ENCODE data around the gene ZBTB16.

DNA sequence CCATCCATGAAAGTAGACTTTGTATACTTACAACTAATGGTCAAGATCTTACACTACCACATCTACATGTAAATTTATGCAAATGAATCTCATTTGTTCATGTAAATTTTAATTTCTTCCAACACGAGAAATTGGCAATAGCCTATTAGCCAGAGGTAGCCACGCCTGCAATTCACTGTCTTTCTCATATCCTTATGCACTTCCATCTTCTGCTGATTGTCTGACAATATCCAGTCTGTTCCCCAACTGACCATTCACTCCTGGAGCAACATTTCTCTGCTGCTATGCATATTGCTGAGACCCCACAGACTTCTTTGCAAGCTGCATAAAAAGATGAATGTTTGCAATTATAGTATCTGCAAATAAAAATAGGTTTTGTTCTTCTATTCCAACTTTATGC lies 239.2 kb downstream of the ZBTB16 start:
- no peak for TF ChIP-seq ZNF530 (tag by site-specific recombination; IDR thresholded peaks at IDR 0.05; ENCODE audit: low read depth)
- TF ChIP-seq KLF10 (tag by site-specific recombination; IDR thresholded peaks at IDR 0.05) = no peak
- TF ChIP-seq, protein P1, sequence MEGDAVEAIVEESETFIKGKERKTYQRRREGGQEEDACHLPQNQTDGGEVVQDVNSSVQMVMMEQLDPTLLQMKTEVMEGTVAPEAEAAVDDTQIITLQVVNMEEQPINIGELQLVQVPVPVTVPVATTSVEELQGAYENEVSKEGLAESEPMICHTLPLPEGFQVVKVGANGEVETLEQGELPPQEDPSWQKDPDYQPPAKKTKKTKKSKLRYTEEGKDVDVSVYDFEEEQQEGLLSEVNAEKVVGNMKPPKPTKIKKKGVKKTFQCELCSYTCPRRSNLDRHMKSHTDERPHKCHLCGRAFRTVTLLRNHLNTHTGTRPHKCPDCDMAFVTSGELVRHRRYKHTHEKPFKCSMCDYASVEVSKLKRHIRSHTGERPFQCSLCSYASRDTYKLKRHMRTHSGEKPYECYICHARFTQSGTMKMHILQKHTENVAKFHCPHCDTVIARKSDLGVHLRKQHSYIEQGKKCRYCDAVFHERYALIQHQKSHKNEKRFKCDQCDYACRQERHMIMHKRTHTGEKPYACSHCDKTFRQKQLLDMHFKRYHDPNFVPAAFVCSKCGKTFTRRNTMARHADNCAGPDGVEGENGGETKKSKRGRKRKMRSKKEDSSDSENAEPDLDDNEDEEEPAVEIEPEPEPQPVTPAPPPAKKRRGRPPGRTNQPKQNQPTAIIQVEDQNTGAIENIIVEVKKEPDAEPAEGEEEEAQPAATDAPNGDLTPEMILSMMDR (tag by site-specific recombination; IDR thresholded peaks at IDR 0.05) = no peak
- no peak for TF ChIP-seq ZNF416 (tag by site-specific recombination; IDR thresholded peaks at IDR 0.05)
- no peak for TF ChIP-seq SP2 (tag by site-specific recombination; IDR thresholded peaks at IDR 0.05)
- TF ChIP-seq HOXA7 (CRISPR knock-in tag; IDR thresholded peaks at IDR 0.05; ENCODE audit: borderline replicate concordance) = no peak
- no peak for TF ChIP-seq ZNF792 (tag by site-specific recombination; IDR thresholded peaks at IDR 0.05)
- TF ChIP-seq ZNF561 (tag by site-specific recombination; IDR thresholded peaks at IDR 0.05; ENCODE audit: borderline replicate concordance) = no peak
- no peak for TF ChIP-seq ZNF549 (tag by site-specific recombination; IDR thresholded peaks at IDR 0.05)

Measured in HEK293 (cell line).